AG09319 (cell line): ENCODE data around the gene TMEM272.

Experiments
- DNase-seq: peaks from one replicate; pipeline ENCODE4 v3.0.0-alpha.2; 2010; ENCODE audit warnings: low read depth; ENCODE audit errors: extremely low read depth
- TF ChIP-seq, protein P1 (sequence below): IDR thresholded peaks from 2 replicates; pipeline ENCODE4 v1.5.1; 2011; ENCODE audit warnings: low read depth, mild to moderate bottlenecking, inconsistent platforms, low read length, moderate library complexity

TMEM272 gene

DNA sequence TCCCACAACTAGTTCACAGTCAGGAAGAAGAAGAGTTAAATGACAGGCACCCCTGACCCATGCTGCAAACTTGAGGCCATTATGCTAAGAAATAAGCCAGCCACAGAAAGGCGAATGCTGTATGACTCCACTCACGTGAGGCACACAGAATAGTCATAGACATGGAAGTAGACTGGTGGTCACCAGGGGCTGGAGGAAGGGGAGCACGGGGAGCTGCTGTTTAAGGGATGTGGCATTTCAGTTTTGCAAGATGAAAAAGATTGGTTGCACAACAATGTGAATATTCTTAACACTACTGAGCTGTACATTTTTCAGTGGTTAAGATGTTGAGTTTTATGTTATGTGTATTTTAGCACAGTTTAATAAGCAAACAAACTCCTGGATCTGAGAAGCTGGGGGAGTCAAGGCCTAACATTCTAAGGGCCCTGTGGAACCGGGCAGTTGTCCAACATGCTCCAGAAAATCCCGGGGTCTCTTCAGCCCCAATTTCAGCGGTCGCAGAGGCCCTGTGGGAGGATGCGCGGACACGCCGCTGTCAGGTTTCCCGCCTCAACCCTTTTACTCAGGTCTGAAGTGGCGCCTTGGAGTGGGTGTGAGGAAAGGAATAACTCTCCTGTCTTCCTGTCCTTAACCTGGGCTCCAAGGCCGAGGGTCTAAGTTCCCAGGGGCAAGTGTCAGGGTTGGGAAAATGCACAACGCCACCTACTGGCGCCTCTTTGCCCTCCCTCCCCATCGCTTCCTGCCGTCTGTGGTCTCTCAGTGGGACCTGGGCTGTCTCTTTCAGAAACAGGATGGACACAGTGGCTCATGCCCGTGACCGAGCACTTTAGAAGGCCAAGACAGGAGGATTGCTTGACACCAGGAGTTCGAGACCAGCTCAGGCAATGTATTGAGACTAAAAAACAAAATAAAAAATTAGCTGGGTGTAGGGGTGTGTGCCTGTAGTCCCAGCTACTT, 4.4 kb upstream of the TMEM272 start:
- TF ChIP-seq, protein P1, sequence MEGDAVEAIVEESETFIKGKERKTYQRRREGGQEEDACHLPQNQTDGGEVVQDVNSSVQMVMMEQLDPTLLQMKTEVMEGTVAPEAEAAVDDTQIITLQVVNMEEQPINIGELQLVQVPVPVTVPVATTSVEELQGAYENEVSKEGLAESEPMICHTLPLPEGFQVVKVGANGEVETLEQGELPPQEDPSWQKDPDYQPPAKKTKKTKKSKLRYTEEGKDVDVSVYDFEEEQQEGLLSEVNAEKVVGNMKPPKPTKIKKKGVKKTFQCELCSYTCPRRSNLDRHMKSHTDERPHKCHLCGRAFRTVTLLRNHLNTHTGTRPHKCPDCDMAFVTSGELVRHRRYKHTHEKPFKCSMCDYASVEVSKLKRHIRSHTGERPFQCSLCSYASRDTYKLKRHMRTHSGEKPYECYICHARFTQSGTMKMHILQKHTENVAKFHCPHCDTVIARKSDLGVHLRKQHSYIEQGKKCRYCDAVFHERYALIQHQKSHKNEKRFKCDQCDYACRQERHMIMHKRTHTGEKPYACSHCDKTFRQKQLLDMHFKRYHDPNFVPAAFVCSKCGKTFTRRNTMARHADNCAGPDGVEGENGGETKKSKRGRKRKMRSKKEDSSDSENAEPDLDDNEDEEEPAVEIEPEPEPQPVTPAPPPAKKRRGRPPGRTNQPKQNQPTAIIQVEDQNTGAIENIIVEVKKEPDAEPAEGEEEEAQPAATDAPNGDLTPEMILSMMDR = peak; percentile 44
- DNase-seq = no peak

DNA sequence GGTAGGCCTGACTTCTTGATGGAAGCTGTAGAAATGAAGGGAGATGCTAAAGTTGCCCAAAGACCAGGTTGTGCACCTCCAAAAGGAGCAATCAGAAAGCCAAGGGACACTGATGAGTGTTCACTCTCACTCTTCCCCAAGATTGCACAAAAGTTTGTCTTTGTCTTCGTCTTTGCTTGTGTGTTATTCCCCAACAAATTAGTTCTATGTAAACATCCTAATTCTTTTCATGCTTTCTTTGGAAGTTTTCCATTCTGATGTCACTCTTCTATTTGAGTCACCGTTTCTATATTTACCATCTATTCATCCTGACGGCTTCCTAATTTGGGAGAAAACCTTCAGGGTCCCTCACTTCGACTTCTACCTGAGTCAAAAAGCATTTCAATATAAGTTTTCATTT, 3.7 kb upstream of the TMEM272 start:
- DNase-seq = no peak
- TF ChIP-seq, protein P1 = no peak

DNA sequence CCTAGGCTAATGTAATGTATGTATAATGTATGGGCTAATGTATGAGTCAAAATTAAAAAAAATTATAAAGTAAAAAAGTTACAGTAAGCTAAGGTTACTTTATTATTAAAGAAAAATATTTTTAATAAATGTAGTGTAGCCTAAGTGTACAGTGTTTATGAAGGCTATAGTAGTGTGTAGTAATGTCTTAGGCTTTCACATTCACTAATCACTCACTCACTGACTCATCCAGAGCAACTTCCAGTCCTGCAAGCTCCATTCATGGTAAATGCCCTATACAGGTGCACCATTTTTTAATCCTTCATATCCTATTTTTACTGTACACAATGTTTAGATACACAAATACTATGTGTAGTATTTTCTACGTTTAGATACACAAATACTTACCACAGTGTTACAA, 1.8 kb upstream of the TMEM272 start:
- TF ChIP-seq, protein P1 = no peak
- no peak for DNase-seq

DNA sequence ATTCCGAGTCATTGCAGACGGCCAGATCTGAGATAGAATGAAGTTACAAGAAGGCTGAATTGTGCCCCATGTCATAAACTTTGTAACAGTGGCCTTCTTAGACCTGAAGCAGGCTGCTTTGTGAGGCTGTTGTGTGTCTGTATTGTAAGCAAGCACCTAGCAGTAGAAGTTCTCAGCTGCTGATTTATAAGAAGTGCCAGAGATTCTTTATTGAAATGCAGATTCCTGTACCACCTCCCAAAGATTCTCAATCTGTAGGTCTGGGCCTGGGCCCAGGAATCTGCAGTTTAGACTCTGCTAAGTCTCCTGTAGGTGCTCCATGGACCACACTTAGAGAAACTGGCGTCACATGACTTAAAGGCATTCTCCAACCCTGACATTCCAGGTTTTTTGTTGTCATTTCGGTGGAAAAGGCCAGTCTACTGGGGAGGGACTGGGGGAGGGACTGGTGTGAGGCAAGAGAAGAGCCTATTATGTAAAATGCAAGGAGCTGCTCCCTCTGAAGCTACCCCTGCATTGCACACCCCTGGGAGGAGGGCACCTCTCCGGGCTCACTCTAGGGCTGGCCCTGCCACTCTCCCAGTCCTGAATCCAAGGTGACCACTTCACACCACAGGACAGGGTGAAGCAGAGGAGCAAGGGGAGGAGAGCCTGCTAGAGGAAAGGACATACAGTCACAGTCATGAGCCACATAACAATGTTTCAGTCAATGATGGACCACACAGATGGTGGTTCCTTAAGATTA, 769 bp upstream of the TMEM272 start:
- no peak for DNase-seq
- TF ChIP-seq, protein P1 = no peak

DNA sequence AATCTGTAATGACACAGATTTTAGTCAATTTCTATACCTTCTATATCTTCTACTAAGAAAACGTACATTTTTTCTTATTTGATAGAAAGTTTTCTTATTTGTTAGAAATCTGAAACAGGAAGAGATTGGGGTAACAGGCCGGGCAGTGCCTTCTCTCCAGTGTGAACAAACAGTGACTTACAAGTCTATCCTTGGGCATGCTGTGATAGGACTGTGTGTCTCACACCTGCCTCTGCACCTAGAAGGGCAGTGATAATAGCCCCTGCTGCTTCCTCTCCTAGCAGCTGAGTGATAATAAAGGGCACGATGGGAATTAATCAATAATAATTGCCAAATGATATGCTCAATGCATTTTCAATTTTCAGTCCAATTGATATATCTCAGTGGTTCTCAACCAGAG, 1.4 kb downstream of the TMEM272 start:
- TF ChIP-seq, protein P1 = no peak
- no peak for DNase-seq

DNA sequence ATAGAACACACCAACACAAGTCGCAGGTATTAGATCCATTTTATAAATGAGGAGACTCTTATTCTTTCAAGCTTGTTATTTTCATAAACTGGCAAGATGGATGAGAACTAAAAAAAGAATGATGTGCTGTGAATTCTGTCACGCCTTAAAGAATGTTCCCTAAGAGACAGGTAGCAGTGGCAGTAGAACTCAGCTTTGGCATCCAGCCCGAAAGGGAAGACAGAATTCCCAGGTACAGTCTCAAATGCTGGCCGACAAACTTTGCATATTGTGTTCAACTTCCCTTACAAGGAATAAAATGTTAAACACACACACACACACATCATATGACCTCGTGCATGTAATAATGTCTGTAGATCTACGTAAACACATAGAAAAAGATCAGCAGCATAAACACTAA, 3.2 kb downstream of the TMEM272 start:
- DNase-seq = no peak
- TF ChIP-seq, protein P1 = no peak

DNA sequence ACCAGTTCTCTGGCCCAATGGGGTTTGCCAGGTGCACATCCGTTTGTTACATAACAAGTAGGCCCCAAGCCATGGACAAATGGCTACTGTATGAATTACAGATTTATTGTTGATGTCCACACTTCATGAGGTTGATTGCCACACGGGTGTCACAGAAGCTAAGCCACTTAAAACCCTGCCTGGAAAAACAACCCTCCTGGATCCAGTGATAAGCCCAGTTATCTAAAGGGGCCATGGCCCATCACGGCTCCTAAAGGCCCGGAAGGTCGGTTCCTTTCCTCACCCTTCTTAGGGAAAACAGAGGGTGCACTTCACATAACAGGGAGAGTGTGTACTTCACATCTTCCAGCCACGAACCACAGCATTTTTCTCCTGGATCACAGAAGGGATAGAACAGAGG, 4.1 kb downstream of the TMEM272 start:
- TF ChIP-seq, protein P1 = no peak
- DNase-seq = no peak
